NCI-H82 (cell line): ENCODE measurements around the gene PSMB5.

ENCODE experiments used
- DNase-seq: peaks from one replicate; lab custom pipeline; 2025; lab: John Stamatoyannopoulos, UW

The PSMB5 gene

DNA sequence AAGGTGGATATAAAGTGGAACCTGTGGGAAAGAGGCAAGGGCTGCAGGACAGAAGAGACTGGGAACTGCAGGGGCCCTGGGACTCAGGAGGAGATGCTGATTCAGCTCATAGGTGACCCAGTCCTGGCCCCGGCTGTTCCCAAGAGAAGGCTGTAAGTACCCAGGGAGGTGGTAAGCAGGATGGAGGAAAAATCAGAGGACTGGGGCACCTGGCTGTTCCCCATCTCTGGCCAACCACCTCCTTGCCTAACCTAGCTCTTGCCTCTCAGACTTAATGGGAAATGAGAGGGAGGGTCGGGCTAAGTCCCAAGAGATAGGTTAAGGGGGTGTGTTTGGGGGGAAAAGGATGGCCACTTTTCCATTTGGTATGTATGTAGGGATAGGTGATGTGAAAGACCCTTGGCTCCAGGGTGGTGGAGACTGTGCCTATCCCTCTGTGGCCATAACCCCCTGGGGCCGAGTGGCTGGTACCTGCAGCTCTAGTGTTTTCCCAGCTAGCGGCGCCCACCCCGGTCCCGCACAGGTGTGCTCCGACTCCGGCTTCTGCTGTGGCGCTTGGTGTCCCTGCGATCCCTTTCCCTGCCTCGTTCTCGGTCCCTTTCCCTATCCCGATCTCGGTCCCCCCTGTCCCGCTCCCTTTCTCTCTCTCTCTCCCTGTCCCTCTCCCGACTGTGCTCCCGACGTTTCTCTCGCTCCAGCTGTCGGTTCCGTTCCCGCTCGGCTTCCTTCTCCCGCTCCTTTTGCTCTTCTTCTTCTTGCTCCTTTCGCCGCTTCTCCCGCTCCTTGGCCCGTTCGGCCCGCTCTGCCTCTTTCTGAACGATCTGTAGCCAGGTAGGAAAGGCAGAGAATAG is 24.2 kb upstream of the PSMB5 start:
- DNase-seq = no peak

- no peak for DNase-seq
These were observed 23.3 kb upstream of the PSMB5 start for GRCh38 chr14:23057757-23058653.

DNA sequence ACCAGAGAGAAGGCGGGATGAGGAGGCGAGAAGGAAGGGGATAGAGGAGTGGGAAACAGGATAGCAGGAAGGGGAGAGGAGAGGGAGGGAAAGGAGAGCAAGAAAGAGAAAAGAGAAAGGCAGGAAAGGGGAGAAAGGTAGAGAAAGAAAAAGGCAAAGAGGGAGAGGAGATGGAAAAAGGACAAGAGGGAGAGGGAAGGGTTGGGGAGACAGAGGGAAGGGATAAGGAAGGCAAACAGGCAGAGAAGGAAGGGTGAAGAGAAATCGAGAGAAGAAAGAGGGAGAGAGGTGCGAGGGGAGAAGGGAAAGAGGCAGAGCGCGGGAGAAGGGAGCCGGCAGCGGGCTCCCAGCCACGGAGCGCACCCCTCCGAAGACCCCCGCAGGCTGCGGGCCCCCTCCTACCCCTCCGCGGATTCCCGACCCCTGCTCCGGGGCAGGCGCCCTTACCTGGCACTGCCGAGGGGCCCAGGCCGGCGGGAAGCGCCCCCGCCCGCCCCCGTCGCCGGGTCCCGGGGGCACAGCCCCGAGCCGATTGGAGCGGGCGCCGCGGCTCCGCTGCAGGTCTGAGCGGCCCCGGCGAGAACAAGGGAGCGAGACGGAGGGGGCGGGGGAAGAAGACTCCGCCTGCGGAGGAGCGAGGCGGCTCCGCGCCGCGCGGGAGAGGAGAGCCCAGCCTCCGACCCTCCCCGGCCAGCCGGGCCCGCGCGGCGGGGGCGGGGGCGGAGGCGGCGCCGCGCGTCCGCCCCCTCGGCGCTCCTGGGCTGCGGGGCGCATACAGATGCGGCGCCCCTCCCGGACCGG is 22.5 kb upstream of the PSMB5 start, which contains the start of gene CDH24:
Gene CDH24 (minus strand): TSS at position 565 of the 801 bp plus-strand sequence. CDS start 1,787 bp downstream, outside the sequence.
- no peak for DNase-seq

GRCh38 chr14:23056145-23056955 is 21.6 kb upstream of the PSMB5 start:
- DNase-seq = no peak

DNA sequence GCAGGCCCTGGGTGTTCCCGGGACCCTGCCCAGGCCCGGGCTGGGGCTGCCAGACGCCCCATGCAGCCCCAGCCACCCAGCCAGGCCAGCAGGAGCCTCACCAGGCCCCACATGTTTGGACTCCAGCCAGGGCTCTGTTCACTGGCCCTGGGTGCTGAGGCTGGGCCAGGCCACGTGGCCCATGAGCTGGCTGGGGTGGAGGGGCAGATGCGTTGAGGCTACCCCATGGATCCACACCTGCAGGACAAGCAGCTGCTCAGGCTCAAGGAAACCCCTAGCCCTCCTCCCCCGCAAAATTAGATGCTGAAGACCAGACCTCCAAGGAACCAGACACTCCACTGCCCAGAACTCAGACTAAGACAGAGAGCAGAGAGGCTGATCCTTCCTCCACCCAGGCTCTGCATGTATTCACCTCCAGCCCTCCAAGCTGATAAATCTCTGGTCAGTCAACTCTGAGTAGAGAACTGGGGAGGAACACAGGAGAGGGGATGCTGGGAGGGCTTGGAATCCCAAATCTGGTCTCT is 21.0 kb upstream of the PSMB5 start:
- DNase-seq = no peak

DNA sequence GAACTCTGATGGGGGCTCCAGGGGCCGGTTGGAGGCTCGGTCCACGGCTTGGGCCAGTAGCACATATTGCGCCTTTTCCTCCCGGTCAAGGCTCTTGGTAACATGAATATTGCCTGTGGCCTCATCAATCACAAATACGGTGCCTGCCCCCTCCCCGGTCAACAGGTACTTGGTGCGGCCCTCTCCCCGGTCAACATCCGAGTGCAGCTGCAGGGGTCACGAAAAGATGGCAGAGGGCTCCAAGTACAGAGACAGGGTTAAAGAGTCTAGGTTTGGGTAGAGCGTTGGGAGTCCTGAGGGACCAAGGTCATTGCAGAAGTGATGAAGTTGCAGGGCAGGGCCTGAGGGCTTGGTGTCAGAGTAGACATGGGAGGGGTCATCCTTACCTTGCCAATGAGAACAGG is 20.4 kb upstream of the PSMB5 start:
- no peak for DNase-seq

DNA sequence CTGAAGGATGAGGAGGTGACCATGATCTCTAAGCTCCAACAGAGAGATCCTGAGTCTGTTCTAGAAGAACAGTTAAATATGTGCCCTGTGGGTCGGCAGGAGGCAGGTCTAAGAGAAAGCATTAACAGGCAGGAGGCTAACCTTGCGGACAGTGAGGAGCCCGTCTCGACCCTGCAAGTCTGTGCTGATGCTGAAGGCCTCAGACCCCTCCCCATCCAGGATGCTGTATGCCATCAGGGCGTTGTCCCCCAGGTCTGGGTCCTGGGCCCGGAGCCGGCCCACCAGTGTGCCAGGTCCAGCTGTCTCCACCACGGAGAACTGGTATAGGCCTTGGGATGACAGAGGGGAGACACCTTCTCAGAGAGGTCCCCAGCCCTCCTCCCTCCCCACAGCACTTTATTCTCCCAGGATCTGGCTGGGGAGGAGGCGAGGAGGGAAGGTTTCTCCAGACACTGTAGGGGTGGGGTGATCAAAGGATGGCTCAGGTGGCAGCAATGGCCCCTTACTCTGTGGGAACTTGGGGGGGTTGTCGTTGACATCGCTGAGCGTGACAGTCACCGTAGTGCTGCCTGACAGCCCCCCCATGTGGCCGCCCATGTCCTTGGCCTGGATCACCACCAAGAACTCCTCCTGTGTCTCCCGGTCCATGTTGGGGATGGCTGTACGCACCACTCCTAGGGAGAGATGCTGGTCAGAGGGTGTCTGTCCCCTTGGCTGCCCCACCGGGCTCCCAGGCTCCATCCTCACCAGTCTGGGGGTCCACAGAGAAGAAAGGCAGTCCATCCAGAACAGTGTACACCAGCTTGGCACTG is 19.5 kb upstream of the PSMB5 start:
- DNase-seq = no peak

- DNase-seq = no peak
These were observed 18.7 kb upstream of the PSMB5 start for GRCh38 chr14:23053426-23053825.

DNA sequence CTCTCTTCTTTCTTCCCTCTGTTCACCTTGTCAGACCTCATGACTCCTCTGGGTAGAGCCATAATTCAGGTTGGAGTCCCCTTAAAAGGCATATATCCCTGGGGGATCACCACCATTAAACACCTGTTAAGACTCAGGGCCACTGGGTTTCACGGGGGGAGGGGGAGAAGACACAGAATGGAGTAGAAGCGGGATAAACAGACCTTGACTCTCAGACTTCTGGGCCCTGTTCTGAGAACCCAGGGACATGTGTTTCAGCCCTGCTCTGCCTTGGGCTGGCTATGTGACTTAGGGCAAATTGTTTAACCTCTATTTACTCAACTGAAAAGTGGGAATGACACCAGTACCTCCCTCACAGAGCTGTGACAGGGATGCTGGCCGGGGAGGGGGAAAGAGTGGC is 18.0 kb upstream of the PSMB5 start:
- DNase-seq = no peak

- no peak for DNase-seq
These were observed 17.5 kb upstream of the PSMB5 start for GRCh38 chr14:23052182-23052623.

GRCh38 chr14:23051141-23052057 is 16.7 kb upstream of the PSMB5 start:
- no peak for DNase-seq

GRCh38 chr14:23049011-23049410 is 14.3 kb upstream of the PSMB5 start:
- DNase-seq = no peak

GRCh38 chr14:23047751-23048693 is 13.3 kb upstream of the PSMB5 start:
- no peak for DNase-seq

DNA sequence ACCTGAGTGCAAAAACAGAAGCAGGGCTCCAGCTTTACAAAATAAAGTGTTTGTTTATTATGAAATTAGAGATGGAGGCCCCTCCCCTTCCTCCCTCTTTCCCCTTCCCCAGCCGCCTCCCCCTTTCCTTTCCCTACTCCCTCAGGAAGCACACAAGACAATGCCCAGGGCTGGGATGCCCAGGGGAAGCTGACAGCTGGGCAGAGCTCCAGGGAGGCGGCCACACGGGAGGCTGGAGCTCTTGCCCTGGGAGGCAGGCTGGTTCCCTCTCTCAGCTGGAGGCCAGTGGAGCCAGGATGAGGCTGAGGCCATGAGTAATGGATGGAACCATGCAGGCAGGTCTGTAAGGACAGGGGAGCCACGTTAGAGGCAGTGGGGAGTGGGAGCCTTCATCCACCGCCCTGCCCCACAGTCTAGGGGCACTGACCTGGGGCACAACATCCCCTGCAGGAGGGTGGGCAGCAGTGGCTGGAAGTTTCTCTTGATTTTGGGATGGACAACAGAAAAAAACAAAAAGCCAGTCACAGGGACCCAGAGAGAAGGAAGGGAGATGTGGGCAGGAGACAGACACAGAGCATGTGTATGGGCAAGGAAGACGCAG is 12.4 kb upstream of the PSMB5 start:
- no peak for DNase-seq

DNA sequence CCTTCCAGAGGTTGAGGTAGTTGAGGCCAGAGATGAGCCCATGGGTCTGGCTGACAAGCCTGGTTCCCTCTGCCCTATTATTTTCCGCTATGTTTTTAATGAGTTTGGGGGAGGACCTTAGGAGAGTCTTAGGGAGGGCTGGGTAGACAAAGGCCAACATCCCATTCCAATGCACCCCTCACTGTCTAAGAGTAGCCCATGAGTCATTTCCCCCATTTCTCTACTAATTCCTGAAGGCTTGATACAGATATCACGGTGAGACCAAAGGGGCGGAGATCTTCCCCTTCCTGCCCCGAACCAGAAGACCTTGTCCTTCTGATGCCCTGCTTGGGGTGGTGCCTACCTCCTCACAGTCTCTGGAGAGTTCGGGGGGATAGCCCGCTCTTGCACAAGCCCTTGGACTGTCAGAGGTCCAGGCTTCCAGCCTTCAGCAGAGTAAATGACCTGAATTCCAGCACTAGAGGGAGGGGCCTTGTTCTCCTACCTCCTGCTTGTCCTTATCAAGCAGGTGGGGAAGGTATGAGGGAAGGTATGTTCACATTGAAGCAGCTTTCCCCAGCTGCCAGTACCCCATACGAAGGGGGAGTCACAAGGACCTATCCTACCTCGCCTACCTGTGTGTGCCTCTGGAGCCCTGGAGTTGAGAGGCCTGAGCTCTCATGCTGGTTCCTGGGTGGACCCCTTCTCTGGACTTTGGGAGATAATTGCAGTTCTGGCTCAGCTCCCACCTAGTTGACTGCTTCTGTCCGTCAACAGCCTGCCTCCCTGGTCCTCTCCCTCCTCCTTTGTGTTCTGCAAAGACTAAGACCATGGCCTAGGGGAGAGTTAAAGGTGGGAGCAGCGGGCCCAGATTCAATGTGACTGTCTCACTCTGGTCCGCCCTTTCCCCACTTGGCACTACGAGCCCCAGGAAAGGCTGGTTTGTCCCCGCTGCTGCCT is 11.0 kb upstream of the PSMB5 start:
- DNase-seq = no peak

GRCh38 chr14:23044840-23045239 is 10.1 kb upstream of the PSMB5 start:
- no peak for DNase-seq
